ENCODE measurements around the gene A3GALT2.

GRCh38 chr1:33354707-33355316 is 33.9 kb upstream of the A3GALT2 start:
- TF ChIP-seq CTCF (IDR thresholded peaks at IDR 0.05) (no peak), SMC3 (IDR thresholded peaks at IDR 0.05) (no peak), MAX (IDR thresholded peaks at IDR 0.05) (no peak), POLR2A (IDR thresholded peaks at IDR 0.05; ENCODE audit: low read length) (no peak), RAD21 (conservative IDR thresholded peaks at IDR 0.05 in 1 of 2, IDR thresholded peaks at IDR 0.05 in 1 of 2) (no peak)

Measured in A549 (cell line).